ENCODE results near the gene OR5AU1. TPM values are rescaled to one million over a fixed set of nuclear protein-coding genes. Genes with fewer than 3 reads are reported as not detected.

Gene OR5AU1
- total RNA-seq, 1 experiment from 2014 or later, result not detected

DNA sequence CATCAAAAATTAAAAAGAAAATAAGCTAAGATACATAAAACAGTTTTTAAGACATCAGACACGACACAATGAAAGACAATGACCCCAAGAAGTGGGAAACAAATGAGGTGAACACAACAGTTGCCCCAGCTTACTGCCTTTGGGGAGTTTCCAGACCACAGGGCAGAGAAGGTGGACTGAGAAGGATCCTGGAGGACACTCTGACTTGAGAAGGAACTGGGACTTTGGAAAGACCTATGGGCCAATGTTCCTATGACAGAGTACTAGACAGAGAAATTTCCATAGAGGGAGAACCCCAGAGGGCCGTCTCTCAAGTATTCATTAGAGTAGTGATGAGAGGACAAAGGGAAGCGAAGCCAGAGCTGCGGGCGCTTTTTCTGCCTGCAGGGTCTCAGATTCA is 6.2 kb upstream of the OR5AU1 start:
- H4K20me1 ChIP-seq (ENCODE audit: control insufficient read depth, insufficient read depth, insufficient read length), result no peaks in the 10 kb centered on the region
- no peak overlapping the region for H2BK12ac ChIP-seq (ENCODE audit: insufficient read length, low read depth, low read length)

More for the DNA sequence above, 6.2 kb upstream of the OR5AU1 start:
- H3K27me3 Mint-ChIP-seq (ENCODE audit: low read depth), result peaks cover 34% of the 10 kb centered on the region
- Histone ChIP-seq H3K23me2 (ENCODE audit: insufficient read length, low read depth, low read length, poor library complexity, severe bottlenecking) (no peaks in the 10 kb centered on the region), H3K18ac (ENCODE audit: insufficient read length, low read depth, low read length) (no peak overlapping the region), H3K56ac (ENCODE audit: insufficient read length, low read depth, low read length) (no peak overlapping the region), H3K4me2 (ENCODE audit: insufficient read depth, insufficient read length, low read length) (no peak overlapping the region), H2BK15ac (ENCODE audit: low read depth, low read length) (no peak overlapping the region), H3K4me1 (ENCODE audit: insufficient read depth, low read length) (no peaks in the 10 kb centered on the region), H3K9me3 (ENCODE audit: control insufficient read depth, low read depth, low read length) (no peaks in the 10 kb centered on the region), H3K27me3 (ENCODE audit: insufficient read depth, low read length) (no peaks in the 10 kb centered on the region), H2BK5ac (ENCODE audit: insufficient read length, low read length) (no peak overlapping the region), H3K27ac (ENCODE audit: insufficient read length, low read depth, low read length) (no peak overlapping the region), H3K79me1 (ENCODE audit: insufficient read depth, low read depth, low read length, poor library complexity, severe bottlenecking) (no peaks in the 10 kb centered on the region), H2BK120ac (ENCODE audit: low read depth, low read length, poor library complexity, severe bottlenecking) (no peak overlapping the region), H3T11ph (ENCODE audit: low read length) (no peak overlapping the region), H3K23ac (ENCODE audit: insufficient read length, low read depth, low read length) (no peak overlapping the region), H4K5ac (ENCODE audit: insufficient read length, low read depth, low read length) (no peak overlapping the region), H3K9ac (ENCODE audit: extremely low read depth, insufficient read length, low read length) (no peak overlapping the region), H2BK20ac (ENCODE audit: low read depth, low read length, poor library complexity, severe bottlenecking) (no peak overlapping the region), H3K14ac (ENCODE audit: insufficient read depth, low read length) (no peak overlapping the region), H4K8ac (replicated peaks; ENCODE audit: insufficient read length, low read depth, low read length) (no peak overlapping the region), H2AK5ac (ENCODE audit: insufficient read length, low read length) (no peak overlapping the region), H3K79me2 (ENCODE audit: insufficient read depth, low read length) (no peaks in the 10 kb centered on the region), H4K91ac (ENCODE audit: insufficient read length, low read depth, low read length) (no peak overlapping the region), H2AFZ (ENCODE audit: low read length) (no peak overlapping the region), H3K4ac (ENCODE audit: low read depth, low read length) (no peak overlapping the region)
- WGBS (ENCODE audit: extremely low coverage, insufficient read length, low lambda C conversion rate), result no CpG with 5 or more reads among the region's 5 CpGs
- no peak for TF ChIP-seq CTCF (conservative IDR thresholded peaks at IDR 0.05)
- H3K27ac Mint-ChIP-seq, result no peak overlapping the region
- no peak overlapping the region for H3K4me3 Mint-ChIP-seq
- DNase-seq, result no peak
- no peaks in the 10 kb centered on the region for H3K36me3 Mint-ChIP-seq (ENCODE audit: insufficient read depth in 1 of 3, low read depth in 3 of 3)
- H3K9me3 Mint-ChIP-seq, result no peaks in the 10 kb centered on the region
- no peaks in the 10 kb centered on the region for H3K4me1 Mint-ChIP-seq

All from H9 (cell line).